Measurements from ENCODE around the gene BCR.
"Not testable (repeated sequence)": the region's sequence is repeated elsewhere in the genome, so short reads cannot be mapped to it uniquely, and the experiment has no call there.

The BCR gene

DNA sequence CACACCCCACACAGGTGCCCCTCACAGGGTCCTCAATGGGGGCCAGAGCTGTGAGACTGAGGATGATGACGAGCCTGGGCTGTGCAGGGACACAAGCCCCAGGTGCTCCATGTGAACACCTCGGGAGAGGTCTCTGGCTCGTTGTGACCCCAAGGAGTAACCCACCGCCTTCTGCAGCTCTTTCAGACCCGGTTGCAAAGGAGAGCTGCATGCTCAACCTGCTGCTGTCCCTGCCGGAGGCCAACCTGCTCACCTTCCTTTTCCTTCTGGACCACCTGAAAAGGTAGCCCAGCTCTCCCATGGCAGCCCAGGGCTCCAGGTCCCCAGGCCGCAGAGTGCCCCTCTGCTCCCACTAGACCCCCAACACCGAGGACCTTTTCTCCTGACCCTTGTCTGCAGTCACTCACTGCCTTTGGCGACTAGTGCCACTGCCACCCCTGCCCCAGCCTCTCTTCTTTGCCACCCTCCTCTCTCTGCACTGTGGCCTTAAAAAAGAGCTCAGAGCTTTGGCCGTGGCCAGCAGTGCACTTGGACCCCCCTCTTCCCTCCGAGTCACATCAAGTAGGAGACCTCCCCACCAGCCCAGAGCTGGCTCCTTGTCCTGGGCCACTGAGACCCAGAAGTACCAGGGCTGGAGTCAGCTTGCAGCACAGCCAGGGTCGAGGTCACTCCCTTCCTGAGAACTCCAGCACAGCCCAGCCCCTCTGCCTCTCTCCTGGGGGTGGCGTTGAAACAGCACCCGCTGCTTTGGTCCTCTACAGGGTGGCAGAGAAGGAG, 133.7 kb downstream of the BCR start:
- no peak overlapping the region for H3K4me3 ChIP-seq (IDR thresholded peaks at IDR 0.05; ENCODE audit: insufficient read depth, low read depth, low read length)
- no peaks in the 10 kb centered on the region for H3K79me2 ChIP-seq (ENCODE audit: insufficient read depth, low read depth)
- no peaks in the 10 kb centered on the region for H4K20me1 ChIP-seq (ENCODE audit: insufficient read depth)
- peaks cover 8% of the 10 kb centered on the region for H3K4me1 ChIP-seq (ENCODE audit: low read depth, poor library complexity, severe bottlenecking)
- no peak overlapping the region for H3K9ac ChIP-seq
- no peak overlapping the region for H2AFZ ChIP-seq (ENCODE audit: low read depth)
- no peak overlapping the region for H3K4me2 ChIP-seq
- H3K36me3 ChIP-seq (ENCODE audit: insufficient read depth), result no peaks in the 10 kb centered on the region
- H3K27ac ChIP-seq, result no peak overlapping the region
- TF ChIP-seq, protein P1, sequence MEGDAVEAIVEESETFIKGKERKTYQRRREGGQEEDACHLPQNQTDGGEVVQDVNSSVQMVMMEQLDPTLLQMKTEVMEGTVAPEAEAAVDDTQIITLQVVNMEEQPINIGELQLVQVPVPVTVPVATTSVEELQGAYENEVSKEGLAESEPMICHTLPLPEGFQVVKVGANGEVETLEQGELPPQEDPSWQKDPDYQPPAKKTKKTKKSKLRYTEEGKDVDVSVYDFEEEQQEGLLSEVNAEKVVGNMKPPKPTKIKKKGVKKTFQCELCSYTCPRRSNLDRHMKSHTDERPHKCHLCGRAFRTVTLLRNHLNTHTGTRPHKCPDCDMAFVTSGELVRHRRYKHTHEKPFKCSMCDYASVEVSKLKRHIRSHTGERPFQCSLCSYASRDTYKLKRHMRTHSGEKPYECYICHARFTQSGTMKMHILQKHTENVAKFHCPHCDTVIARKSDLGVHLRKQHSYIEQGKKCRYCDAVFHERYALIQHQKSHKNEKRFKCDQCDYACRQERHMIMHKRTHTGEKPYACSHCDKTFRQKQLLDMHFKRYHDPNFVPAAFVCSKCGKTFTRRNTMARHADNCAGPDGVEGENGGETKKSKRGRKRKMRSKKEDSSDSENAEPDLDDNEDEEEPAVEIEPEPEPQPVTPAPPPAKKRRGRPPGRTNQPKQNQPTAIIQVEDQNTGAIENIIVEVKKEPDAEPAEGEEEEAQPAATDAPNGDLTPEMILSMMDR (conservative IDR thresholded peaks at IDR 0.05; ENCODE audit: low read depth, low read length), result no peak
- H3K27me3 ChIP-seq (ENCODE audit: insufficient read depth, low read depth), result no peaks in the 10 kb centered on the region

DNA sequence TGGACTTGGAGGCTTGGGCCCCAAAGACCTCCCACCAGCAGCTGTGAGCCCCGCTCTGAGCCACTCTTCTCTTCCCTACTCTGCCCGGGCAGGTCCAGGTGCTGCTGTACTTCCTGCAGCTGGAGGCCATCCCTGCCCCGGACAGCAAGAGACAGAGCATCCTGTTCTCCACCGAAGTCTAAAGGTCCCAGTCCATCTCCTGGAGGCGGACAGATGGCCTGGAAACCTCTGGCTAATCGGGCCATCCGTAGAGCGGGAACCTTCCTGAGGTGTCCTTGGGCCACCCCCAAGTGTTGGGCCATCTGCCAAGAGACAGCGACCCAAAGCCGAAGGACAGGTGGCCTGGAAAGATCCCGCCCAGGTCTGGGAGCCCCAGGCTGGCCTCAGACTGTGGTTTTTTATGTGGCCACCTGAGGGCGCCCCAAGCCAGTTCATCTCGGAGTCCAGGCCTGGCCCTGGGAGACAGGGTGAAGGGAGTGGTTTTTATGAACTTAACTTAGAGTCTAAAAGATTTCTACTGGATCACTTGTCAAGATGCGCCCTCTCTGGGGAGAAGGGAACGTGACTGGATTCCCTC, 135.1 kb downstream of the BCR start:
- no peak overlapping the region for H3K27ac ChIP-seq
- no peak overlapping the region for H2AFZ ChIP-seq (ENCODE audit: low read depth)

DNA sequence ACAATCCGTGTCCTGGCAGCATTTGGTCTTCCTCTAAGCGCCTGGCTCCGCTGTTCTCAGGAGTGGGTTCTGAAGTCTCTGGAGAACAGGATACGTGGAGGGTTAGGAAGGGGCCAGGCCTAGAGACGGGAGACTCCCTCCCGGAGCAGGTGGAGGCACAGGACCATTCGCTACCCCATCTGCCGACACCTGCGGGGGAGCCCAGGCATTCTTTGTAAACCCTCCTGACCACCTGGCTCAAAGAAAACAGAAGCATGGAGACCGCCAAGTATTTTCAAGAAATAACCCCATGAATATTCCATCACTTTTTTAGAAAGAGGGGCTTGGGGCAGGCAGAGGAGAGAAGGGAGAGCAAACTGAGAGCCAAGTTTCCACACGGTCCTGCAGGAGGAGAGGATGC, 136.3 kb downstream of the BCR start:
- not testable (repeated sequence) for H3K36me3 ChIP-seq (ENCODE audit: insufficient read depth); H2AFZ ChIP-seq (ENCODE audit: low read depth); H4K20me1 ChIP-seq (ENCODE audit: insufficient read depth); H3K27me3 ChIP-seq (ENCODE audit: insufficient read depth, low read depth); H3K4me3 ChIP-seq (IDR thresholded peaks at IDR 0.05; ENCODE audit: insufficient read depth, low read depth, low read length); H3K27ac ChIP-seq; H3K9ac ChIP-seq; H3K4me1 ChIP-seq (ENCODE audit: low read depth, poor library complexity, severe bottlenecking); H3K79me2 ChIP-seq (ENCODE audit: insufficient read depth, low read depth); H3K4me2 ChIP-seq

More for the DNA sequence above, 135.1 kb downstream of the BCR start:
- H3K4me2 ChIP-seq, result no peak overlapping the region
- H3K4me1 ChIP-seq (ENCODE audit: low read depth, poor library complexity, severe bottlenecking), result peaks cover 8% of the 10 kb centered on the region
- TF ChIP-seq, protein P1 (conservative IDR thresholded peaks at IDR 0.05; ENCODE audit: low read depth, low read length), result peak; percentile 71
- H3K9ac ChIP-seq, result no peak overlapping the region
- H3K79me2 ChIP-seq (ENCODE audit: insufficient read depth, low read depth), result no peaks in the 10 kb centered on the region
- no peaks in the 10 kb centered on the region for H4K20me1 ChIP-seq (ENCODE audit: insufficient read depth)
- no peaks in the 10 kb centered on the region for H3K27me3 ChIP-seq (ENCODE audit: insufficient read depth, low read depth)
- H3K4me3 ChIP-seq (IDR thresholded peaks at IDR 0.05; ENCODE audit: insufficient read depth, low read depth, low read length), result no peak overlapping the region
- H3K36me3 ChIP-seq (ENCODE audit: insufficient read depth), result no peaks in the 10 kb centered on the region

DNA sequence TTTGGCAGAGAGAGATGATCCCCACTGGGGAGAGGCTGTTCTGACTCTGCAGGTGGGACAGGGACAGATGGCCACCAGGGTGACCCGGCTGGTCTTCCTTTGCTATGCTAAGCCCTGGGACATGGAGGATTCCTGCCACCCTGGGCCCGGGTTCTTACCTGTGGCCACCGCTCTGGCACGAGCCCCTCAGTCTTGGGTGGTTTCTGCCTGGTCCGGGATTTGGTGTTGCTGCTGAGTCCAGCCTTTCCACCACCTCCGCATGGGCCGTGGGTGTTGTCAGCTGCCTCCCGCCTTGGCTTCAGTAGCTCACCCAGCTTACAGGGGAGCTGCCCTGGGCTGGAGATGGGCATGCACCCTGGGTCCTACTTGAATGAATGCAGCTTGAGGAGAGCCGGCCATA, 138.0 kb downstream of the BCR start:
- not testable (repeated sequence) for H3K27ac ChIP-seq; H3K27me3 ChIP-seq (ENCODE audit: insufficient read depth, low read depth); H3K4me2 ChIP-seq; H3K79me2 ChIP-seq (ENCODE audit: insufficient read depth, low read depth); H3K36me3 ChIP-seq (ENCODE audit: insufficient read depth); H3K4me3 ChIP-seq (IDR thresholded peaks at IDR 0.05; ENCODE audit: insufficient read depth, low read depth, low read length); H3K9ac ChIP-seq; H2AFZ ChIP-seq (ENCODE audit: low read depth); H3K4me1 ChIP-seq (ENCODE audit: low read depth, poor library complexity, severe bottlenecking); H4K20me1 ChIP-seq (ENCODE audit: insufficient read depth)

GRCh38 chr22:23322497-23323080, 142.3 kb downstream of the BCR start:
- H3K79me2 ChIP-seq (ENCODE audit: insufficient read depth, low read depth); H3K4me2 ChIP-seq: not testable (repeated sequence)

DNA sequence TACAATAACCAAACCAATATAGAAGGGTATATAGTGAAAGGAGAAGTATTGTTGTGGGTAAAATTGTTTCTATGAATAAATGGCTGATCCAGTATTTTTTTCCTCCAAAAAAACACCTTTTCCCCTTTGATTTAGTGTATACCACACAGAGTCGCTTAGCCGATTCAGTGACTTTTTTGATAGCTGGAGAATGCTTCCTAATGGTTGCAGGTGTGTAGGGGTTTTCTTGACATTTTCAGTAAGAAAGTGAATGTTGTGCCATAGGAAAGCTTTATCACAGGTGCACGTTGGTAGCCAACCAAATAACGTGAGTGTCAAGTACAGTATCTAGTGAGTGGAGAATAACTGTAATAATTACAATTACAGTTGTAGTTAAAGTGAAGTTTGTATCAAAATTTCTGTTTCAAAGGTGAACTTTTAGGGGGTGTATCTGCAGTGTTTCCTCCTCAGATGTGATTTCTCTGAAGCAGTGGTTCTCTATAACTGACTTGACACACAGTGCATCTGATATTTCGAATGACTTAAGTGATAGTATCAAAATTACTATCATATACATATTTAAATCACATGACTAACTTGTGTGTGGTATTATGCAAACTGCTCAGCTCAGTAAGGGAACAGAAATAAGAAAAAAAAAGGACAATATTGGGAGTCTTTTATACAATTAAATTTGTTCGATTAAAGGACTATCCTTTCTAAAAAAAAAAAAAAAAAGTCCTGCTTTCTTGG, 143.8 kb downstream of the BCR start:
- not testable (repeated sequence) for H3K27me3 ChIP-seq (ENCODE audit: insufficient read depth, low read depth); H4K20me1 ChIP-seq (ENCODE audit: insufficient read depth); H3K4me1 ChIP-seq (ENCODE audit: low read depth, poor library complexity, severe bottlenecking); H3K9ac ChIP-seq; H3K79me2 ChIP-seq (ENCODE audit: insufficient read depth, low read depth); H3K4me3 ChIP-seq (IDR thresholded peaks at IDR 0.05; ENCODE audit: insufficient read depth, low read depth, low read length); H3K36me3 ChIP-seq (ENCODE audit: insufficient read depth); H3K27ac ChIP-seq; H2AFZ ChIP-seq (ENCODE audit: low read depth); H3K4me2 ChIP-seq

More at GRCh38 chr22:23322497-23323080, 142.3 kb downstream of the BCR start:
- H3K27me3 ChIP-seq (ENCODE audit: insufficient read depth, low read depth); H3K4me1 ChIP-seq (ENCODE audit: low read depth, poor library complexity, severe bottlenecking); H3K9ac ChIP-seq; H3K27ac ChIP-seq; H3K36me3 ChIP-seq (ENCODE audit: insufficient read depth); H3K4me3 ChIP-seq (IDR thresholded peaks at IDR 0.05; ENCODE audit: insufficient read depth, low read depth, low read length); H4K20me1 ChIP-seq (ENCODE audit: insufficient read depth); H2AFZ ChIP-seq (ENCODE audit: low read depth): not testable (repeated sequence)
